ENCODE data around the gene CYB5R4. TPM values are rescaled to one million over a fixed set of nuclear protein-coding genes. Genes with fewer than 3 reads are reported as not detected.

The CYB5R4 gene
- total RNA-seq, 1 experiment from 2014 or later: 23.7 TPM

GRCh38 chr6:83824831-83825230 is 34.7 kb upstream of the CYB5R4 start:
- no peaks in the 10 kb centered on the region for H3K27me3 ChIP-seq (replicated peaks; ENCODE audit: control insufficient read depth, insufficient read depth, low read length)
- Mint-ChIP-seq H3K36me3 (ENCODE audit: insufficient read depth, unreplicated experiment) (no peaks in the 10 kb centered on the region), H3K27me3 (ENCODE audit: insufficient read depth, unreplicated experiment) (no peaks in the 10 kb centered on the region), H3K27ac (ENCODE audit: unreplicated experiment) (no peak overlapping the region), H3K9me3 (ENCODE audit: unreplicated experiment) (no peaks in the 10 kb centered on the region), H3K4me3 (ENCODE audit: unreplicated experiment) (no peak overlapping the region), H3K4me1 (ENCODE audit: low read depth, unreplicated experiment) (no peaks in the 10 kb centered on the region)
- H3K4me1 ChIP-seq: no peaks in the 10 kb centered on the region
- H3K9me3 ChIP-seq: no peaks in the 10 kb centered on the region
- no TSS peak for BruUV-seq (replicated peaks)
- intact Hi-C loops (cut with micrococcal nuclease; ENCODE audit: unreplicated experiment): no loop called here
- TF ChIP-seq CTCF (IDR thresholded peaks at IDR 0.05; ENCODE audit: insufficient read depth in 1 of 2, low read depth in 1 of 2, low read length in 1 of 2, severe bottlenecking in 1 of 2, unreplicated experiment in 1 of 2): no peak
- DNase-seq: no peak
- no peak overlapping the region for H3K4me3 ChIP-seq (ENCODE audit: low read depth, low read length)
- POLR2A ChIA-PET: no interaction called here
- CTCF ChIA-PET: no interaction called here
- H3K36me3 ChIP-seq (ENCODE audit: control insufficient read depth, insufficient read depth, low read length): no peaks in the 10 kb centered on the region

GRCh38 chr6:83827050-83827449 is 32.4 kb upstream of the CYB5R4 start:
- Histone ChIP-seq H3K9me3 (no peaks in the 10 kb centered on the region), H3K27me3 (replicated peaks; ENCODE audit: control insufficient read depth, insufficient read depth, low read length) (no peaks in the 10 kb centered on the region), H3K36me3 (ENCODE audit: control insufficient read depth, insufficient read depth, low read length) (no peaks in the 10 kb centered on the region), H3K4me1 (no peaks in the 10 kb centered on the region), H3K4me3 (ENCODE audit: low read depth, low read length) (no peak overlapping the region)
- no peak for DNase-seq
- Mint-ChIP-seq H3K27ac (ENCODE audit: unreplicated experiment) (no peak overlapping the region), H3K27me3 (ENCODE audit: insufficient read depth, unreplicated experiment) (peaks cover 2% of the 10 kb centered on the region), H3K36me3 (ENCODE audit: insufficient read depth, unreplicated experiment) (no peaks in the 10 kb centered on the region), H3K4me1 (ENCODE audit: low read depth, unreplicated experiment) (no peaks in the 10 kb centered on the region), H3K4me3 (ENCODE audit: unreplicated experiment) (no peak overlapping the region), H3K9me3 (ENCODE audit: unreplicated experiment) (no peaks in the 10 kb centered on the region)
- ChIA-PET POLR2A (no interaction called here), CTCF (no interaction called here)
- no peak for TF ChIP-seq CTCF (IDR thresholded peaks at IDR 0.05; ENCODE audit: insufficient read depth in 1 of 2, low read depth in 1 of 2, low read length in 1 of 2, severe bottlenecking in 1 of 2, unreplicated experiment in 1 of 2)
- BruUV-seq (replicated peaks): no TSS peak
- intact Hi-C loops (cut with micrococcal nuclease; ENCODE audit: unreplicated experiment): no loop called here

GRCh38 chr6:83838727-83839126 is 20.8 kb upstream of the CYB5R4 start:
- BruUV-seq (replicated peaks): no TSS peak
- H3K9me3 Mint-ChIP-seq (ENCODE audit: unreplicated experiment): peaks cover 22% of the 10 kb centered on the region
- H3K9me3 ChIP-seq: no peaks in the 10 kb centered on the region; the same call in none of the 2 replicates
- H3K4me3 Mint-ChIP-seq (ENCODE audit: unreplicated experiment): no peak overlapping the region
- peaks cover 2% of the 10 kb centered on the region for H3K27me3 Mint-ChIP-seq (ENCODE audit: insufficient read depth, unreplicated experiment)
- H3K27ac Mint-ChIP-seq (ENCODE audit: unreplicated experiment): no peak overlapping the region
- TF ChIP-seq CTCF (IDR thresholded peaks at IDR 0.05; ENCODE audit: insufficient read depth in 1 of 2, low read depth in 1 of 2, low read length in 1 of 2, severe bottlenecking in 1 of 2, unreplicated experiment in 1 of 2): no peak
- no peaks in the 10 kb centered on the region for H3K4me1 ChIP-seq
- H3K36me3 Mint-ChIP-seq (ENCODE audit: insufficient read depth, unreplicated experiment): no peaks in the 10 kb centered on the region
- ChIA-PET CTCF (interaction anchor here (1.3 kb wide), 1 partner anchor 224 kb away, joined by 4 read pairs; no protein-coding TSS in a partner anchor), POLR2A (no interaction called here)
- no peaks in the 10 kb centered on the region for H3K4me1 Mint-ChIP-seq (ENCODE audit: low read depth, unreplicated experiment)
- H3K36me3 ChIP-seq (ENCODE audit: control insufficient read depth, insufficient read depth, low read length): no peaks in the 10 kb centered on the region
- no peak for DNase-seq
- no peaks in the 10 kb centered on the region for H3K27me3 ChIP-seq (replicated peaks; ENCODE audit: control insufficient read depth, insufficient read depth, low read length)
- intact Hi-C loops (cut with micrococcal nuclease; ENCODE audit: unreplicated experiment): no loop called here
- H3K4me3 ChIP-seq (ENCODE audit: low read depth, low read length): no peak overlapping the region
